Stimulated activated CD4-positive, alpha-beta T cell treated with anti-CD3 and anti-CD28 coated beads, Interleukin-12 subunit alpha, Interleukin-12 subunit beta, amount 100 ng/mL, for 24 hours (primary cell): ENCODE measurements around the gene PERM1.
"Not testable (repeated sequence)": the region's sequence is repeated elsewhere in the genome, so short reads cannot be mapped to it uniquely, and the experiment has no call there.

Source experiments
- DNase-seq, 2 experiments: peaks; one replicate each; pipeline ENCODE4 v3.0.0-alpha.2; 2020; ENCODE audit warnings: low read depth in 2 of 2

The PERM1 gene

GRCh38 chr1:946811-947210, 35.1 kb downstream of the PERM1 start:
- DNase-seq: not testable (repeated sequence)

- no peak for DNase-seq
These were observed 36.0 kb downstream of the PERM1 start for GRCh38 chr1:945688-946556.

GRCh38 chr1:944341-945325, 37.3 kb downstream of the PERM1 start:
- DNase-seq: no peak

- DNase-seq: no peak
These were observed 38.1 kb downstream of the PERM1 start for GRCh38 chr1:943545-944340.

GRCh38 chr1:942864-943533, 38.9 kb downstream of the PERM1 start:
- no peak for DNase-seq

GRCh38 chr1:942411-942821, 39.5 kb downstream of the PERM1 start:
- no peak for DNase-seq

GRCh38 chr1:941588-942383, 40.1 kb downstream of the PERM1 start:
- no peak for DNase-seq

- DNase-seq: no peak
These were observed 40.8 kb downstream of the PERM1 start for GRCh38 chr1:941015-941587.

- no peak for DNase-seq
These were observed 41.5 kb downstream of the PERM1 start for GRCh38 chr1:940107-941014.

GRCh38 chr1:939511-940106, 42.3 kb downstream of the PERM1 start:
- no peak for DNase-seq

GRCh38 chr1:938711-939489, 43.0 kb downstream of the PERM1 start:
- DNase-seq: no peak

GRCh38 chr1:938088-938683, 43.7 kb downstream of the PERM1 start:
- DNase-seq: no peak

- no peak for DNase-seq
These were observed 44.4 kb downstream of the PERM1 start for GRCh38 chr1:937521-937920.

- DNase-seq: no peak
These were observed 45.3 kb downstream of the PERM1 start for GRCh38 chr1:936348-937264.

GRCh38 chr1:935751-936231, 46.1 kb downstream of the PERM1 start:
- DNase-seq: no peak
